OCI-LY3 (cell line): ENCODE results near the gene NT5DC4.

Source experiments
- CTCF ChIP-seq: fragments of 200-600, 300-600 bp; sonication (generic); IDR thresholded peaks from 2 replicates; pipeline ENCODE4 v1.5.1; 2014; ENCODE audit warnings: antibody characterized with exemption, low read length, low read depth
- EZH2phosphoT487 ChIP-seq: fragments of 200-600 bp; shearing (Covaris generic); IDR thresholded peaks from 2 replicates; pipeline ENCODE4 v1.6.1; 2018; ENCODE audit warnings: antibody characterized with exemption, mixed run types, low read depth

GRCh38 chr2:112779598-112779997 lies 58.8 kb downstream of the NT5DC4 start:
- TF ChIP-seq CTCF (no peak), EZH2phosphoT487 (no peak)
